K562 (cell line): Measurements from ENCODE around the gene CFAP141. TPM values are rescaled to one million over a fixed set of nuclear protein-coding genes. Genes with fewer than 3 reads are reported as not detected.

Experiments
- CREB3L1 ChIP-seq: fragments of 450-650 bp; IDR thresholded peaks from 2 replicates; pipeline ENCODE4 v1.6.1; 2014; ENCODE audit warnings: low read depth, mild to moderate bottlenecking, moderate library complexity, borderline replicate concordance
- ELK1 ChIP-seq: sonication (generic); formaldehyde crosslinking; IDR thresholded peaks from 2 replicates; pipeline ENCODE4 v1.8.1; 2022; ENCODE audit warnings: missing genetic modification reagents
- ETS2 ChIP-seq: IDR thresholded peaks from 2 replicates; pipeline ENCODE4 v1.6.1; 2016; ENCODE audit warnings: borderline replicate concordance, missing genetic modification characterization, mild to moderate bottlenecking, moderate library complexity, missing compliant biosample characterization; ENCODE audit not compliant: poor library complexity, severe bottlenecking
- GATAD2A ChIP-seq: fragments of 450-650 bp; IDR thresholded peaks from 2 replicates; pipeline ENCODE4 v1.6.1; 2017
- HMGN3 ChIP-seq: IDR thresholded peaks from 2 replicates; pipeline ENCODE4 v1.6.1; 2011; ENCODE audit warnings: borderline replicate concordance, low read depth, mild to moderate bottlenecking, mixed read lengths, low read length; ENCODE audit not compliant: insufficient read length; ENCODE audit errors: extremely low read depth
- LCOR ChIP-seq: sonication (generic); formaldehyde crosslinking; IDR thresholded peaks from 2 replicates; pipeline ENCODE4 v1.8.0; 2022; ENCODE audit warnings: mild to moderate bottlenecking, missing genetic modification reagents
- NCOR1 ChIP-seq: fragments of 450-650 bp; IDR thresholded peaks from 2 replicates; pipeline ENCODE4 v1.6.1; 2016; ENCODE audit warnings: mild to moderate bottlenecking, moderate library complexity
- NRF1 ChIP-seq, 2 experiments: fragments of 450-650 bp; IDR thresholded peaks in 1 of 2; conservative IDR thresholded peaks in 1 of 2; 2 replicates each; pipeline ENCODE4 v1.6.1; 2014; ENCODE audit warnings: mild to moderate bottlenecking in 2 of 2
- PHB2 ChIP-seq: fragments of 450-650 bp; IDR thresholded peaks from 2 replicates; pipeline ENCODE4 v1.6.1; 2017; ENCODE audit warnings: low read depth
- ZBTB11 ChIP-seq, 3 experiments: fragments of 200-800 bp in 1 of 3; fragments of 250-450 bp in 1 of 3; fragments of 450-650 bp in 1 of 3; sonication (Bioruptor Pico) in 1 of 3; sonication (Bioruptor generic) in 1 of 3; formaldehyde crosslinking in 1 of 3; IDR thresholded peaks; 2 replicates each; pipeline versions ENCODE4 v1.6.1 to v1.8.0; 2016 to 2022; ENCODE audit warnings: mild to moderate bottlenecking in 2 of 3, missing genetic modification characterization in 2 of 3, missing compliant biosample characterization in 1 of 3, moderate library complexity in 1 of 3
- ZNF318 ChIP-seq, 2 experiments: fragments of 450-650 bp; IDR thresholded peaks; 2 replicates each; pipeline ENCODE4 v1.6.1; 2016; ENCODE audit warnings: mild to moderate bottlenecking in 2 of 2, borderline replicate concordance in 1 of 2, low read depth in 1 of 2, moderate library complexity in 1 of 2
- polyA plus RNA-seq, 8 experiments: library from polyadenylated mRNA; depleted of rRNA in 4 of 8; stranded (reverse) in 5 of 8; unstranded in 3 of 8; fragments of >200 nt; fragmentation: Nextera tagmentation in 2 of 8; fragmentation: Illumina TruSeq in 1 of 8; extraction: Ambion mirVana in 2 of 8; extraction: Trizol in 1 of 8; gene quantifications; 2 replicates each; pipeline versions ENCODE4 v1.2.1 to v1.2.3, GENCODE V29; 2011 to 2014; ENCODE audit warnings: inconsistent platforms in 1 of 8, missing spikeins in 1 of 8
- total RNA-seq, 7 experiments: library from RNA; depleted of rRNA in 6 of 7; stranded (reverse); fragments of >200 nt in 6 of 7; fragmentation: Illumina TruSeq in 2 of 7; extraction: Trizol in 2 of 7; gene quantifications; 2 replicates each; pipeline versions ENCODE4 v1.2.1 to v1.2.3, GENCODE V29; 2011 to 2021; ENCODE audit warnings: low replicate concordance in 1 of 7

Gene CFAP141
- total and polyA plus RNA-seq, 9 of the 15 experiments (the other 6 are each of a cell fraction or from before 2014, with no cell fraction given) = not detected

- TF ChIP-seq ETS2 (tag) (no peak), ELK1 (CRISPR knock-in tag) (no peak), PHB2 (peak; percentile 55; the same call in 1 of the 2 replicates), LCOR (CRISPR knock-in tag) (no peak), CREB3L1 (peak; percentile 49; the same call in 1 of the 2 replicates), NRF1 (conservative IDR thresholded peaks at IDR 0.05 in 1 of 2, IDR thresholded peaks at IDR 0.05 in 1 of 2) (0 out of 4 replicates have a peak, but pooled peaks of 1 of the 2 experiments have one; percentile 18), HMGN3 (no peak), GATAD2A (peak; percentile 88), ZBTB11 (CRISPR knock-in tag; IDR thresholded peaks at IDR 0.05) (no peak), ZNF318 (IDR thresholded peaks at IDR 0.05; ENCODE audit: borderline replicate concordance in 1 of 2, low read depth in 1 of 2) (no peak), NCOR1 (peak; percentile 84)
Measured at GRCh38 chr1:154186852-154187501, 19.2 kb downstream of the CFAP141 start (continued).
